Kidney tubule cell (primary cell): Measurements from ENCODE around the gene FHOD3.

Experiments
- DNase-seq: peaks from one replicate; pipeline ENCODE4 v3.0.0-alpha.2; 2018; ENCODE audit warnings: low spot score

Gene FHOD3

DNA sequence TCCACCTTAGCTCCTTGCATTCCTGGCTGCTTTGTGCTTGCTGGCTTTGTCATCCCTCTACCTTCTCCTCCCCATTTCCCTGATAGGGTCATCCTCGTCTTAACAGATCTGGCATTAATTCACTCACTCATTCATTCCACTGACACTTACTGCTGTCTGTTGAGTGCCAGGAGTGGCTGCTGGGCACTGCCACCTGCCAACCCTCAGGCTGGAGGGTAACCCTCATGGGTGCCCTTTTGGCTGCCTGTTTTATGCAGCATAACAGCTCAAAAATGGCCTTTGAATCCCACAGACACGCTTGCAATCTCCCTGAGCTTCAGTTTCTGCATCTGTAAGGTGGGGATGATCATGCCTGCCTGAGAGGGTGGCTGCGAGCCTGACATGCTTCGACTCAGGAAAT, 25.2 kb downstream of the FHOD3 start:
- no peak for DNase-seq

DNA sequence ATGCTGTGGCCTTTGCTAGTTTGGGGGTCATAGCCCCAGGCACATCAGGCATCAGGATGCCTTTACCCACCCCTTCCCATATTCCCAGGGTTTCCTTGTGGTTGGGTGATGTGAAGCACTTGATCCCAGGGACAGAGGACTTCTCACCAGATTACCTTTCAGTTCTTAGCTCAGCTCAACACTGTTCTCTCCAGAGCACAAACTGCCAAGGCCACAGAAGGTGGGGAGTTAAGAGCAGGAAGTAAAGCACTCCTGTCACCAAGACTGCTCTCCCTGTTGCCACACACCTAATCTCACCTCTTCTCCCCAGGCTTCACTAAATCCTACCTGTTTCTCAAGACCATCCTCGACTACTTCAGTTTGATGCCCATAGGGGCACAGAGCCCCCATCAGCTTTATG, 25.9 kb downstream of the FHOD3 start:
- DNase-seq: no peak

DNA sequence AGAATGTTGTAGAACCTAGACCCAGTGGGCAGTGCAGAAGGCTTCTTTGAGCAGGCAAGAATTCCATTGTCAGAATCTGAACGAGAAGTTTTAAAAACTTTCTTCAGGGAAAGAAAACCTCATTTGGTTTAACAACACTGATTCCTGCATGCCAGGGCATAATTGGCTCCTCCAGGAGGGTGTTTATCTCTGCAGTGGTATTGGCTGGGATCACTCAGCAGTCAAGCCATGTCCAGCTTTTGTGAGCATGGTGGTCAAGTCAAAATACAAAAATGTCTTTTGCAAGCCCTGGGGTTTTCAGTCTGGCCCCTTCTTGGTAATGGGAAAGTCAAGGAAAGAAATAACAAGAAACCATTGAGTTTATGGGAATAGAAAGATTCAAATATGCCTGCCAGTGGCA, 28.3 kb downstream of the FHOD3 start:
- no peak for DNase-seq

DNA sequence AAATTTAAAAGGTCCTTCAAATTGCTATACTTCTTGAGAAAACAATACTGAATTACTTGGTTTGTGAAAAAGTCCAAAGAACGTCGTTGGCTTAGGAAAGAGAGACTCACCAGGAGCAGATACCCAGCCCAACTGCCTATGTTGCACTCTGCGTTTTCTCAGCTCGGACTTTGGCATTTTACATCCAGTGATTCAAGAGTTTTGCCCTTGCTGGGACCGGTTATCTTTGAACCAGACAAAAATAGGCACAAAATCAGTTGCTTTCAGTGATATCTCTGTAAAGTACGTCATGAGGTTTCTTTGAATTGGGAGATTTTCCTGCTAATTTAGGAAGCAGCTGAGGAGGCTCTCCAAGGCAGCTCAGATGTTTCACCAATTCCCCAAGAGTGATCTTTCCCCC, 29.3 kb downstream of the FHOD3 start:
- no peak for DNase-seq

DNA sequence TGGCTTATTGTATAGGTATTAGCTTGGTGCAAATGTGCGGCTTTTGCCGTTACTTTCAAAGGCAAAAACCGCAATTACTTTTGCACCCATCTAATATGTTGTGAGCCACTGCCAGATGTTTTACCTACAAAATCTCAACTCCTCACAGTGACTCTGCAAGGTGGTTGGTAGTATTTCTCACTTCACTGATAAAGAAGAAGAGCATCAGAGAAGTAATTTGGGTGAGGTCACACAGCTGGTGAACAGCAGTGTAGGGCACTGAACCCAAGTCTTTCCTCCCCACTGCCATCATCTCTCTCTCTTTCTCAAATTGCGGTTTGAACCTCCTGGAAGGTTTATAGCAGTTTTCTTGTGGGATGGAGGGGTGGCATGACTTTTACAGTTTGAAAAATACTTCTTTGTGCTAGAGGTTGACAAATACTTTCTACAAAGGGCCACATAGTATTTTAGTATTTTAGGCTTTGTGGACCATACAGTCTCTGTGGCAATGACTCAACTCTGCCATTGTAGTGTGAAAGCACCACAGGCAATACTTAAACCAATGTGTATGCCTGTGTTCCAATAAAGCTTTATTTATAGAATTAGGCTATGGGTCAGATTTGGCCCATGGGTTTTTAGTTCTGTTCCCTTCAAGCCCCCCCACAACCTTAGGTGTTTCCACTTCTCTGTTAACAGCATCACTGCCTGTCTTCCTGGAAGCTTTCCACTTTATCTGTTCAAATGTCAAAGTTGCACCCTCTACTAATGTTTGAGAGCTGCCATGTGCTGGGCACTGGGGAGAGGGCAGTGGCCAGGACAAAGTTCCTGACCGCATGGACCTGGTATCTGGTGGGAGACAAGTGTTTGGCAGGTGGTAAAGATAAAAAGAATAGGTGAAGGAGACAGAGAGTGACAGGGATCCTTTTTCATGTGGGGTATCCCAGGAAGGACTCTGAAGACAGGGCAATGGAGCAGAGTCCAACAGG, 30.1 kb downstream of the FHOD3 start:
- DNase-seq: no peak

DNA sequence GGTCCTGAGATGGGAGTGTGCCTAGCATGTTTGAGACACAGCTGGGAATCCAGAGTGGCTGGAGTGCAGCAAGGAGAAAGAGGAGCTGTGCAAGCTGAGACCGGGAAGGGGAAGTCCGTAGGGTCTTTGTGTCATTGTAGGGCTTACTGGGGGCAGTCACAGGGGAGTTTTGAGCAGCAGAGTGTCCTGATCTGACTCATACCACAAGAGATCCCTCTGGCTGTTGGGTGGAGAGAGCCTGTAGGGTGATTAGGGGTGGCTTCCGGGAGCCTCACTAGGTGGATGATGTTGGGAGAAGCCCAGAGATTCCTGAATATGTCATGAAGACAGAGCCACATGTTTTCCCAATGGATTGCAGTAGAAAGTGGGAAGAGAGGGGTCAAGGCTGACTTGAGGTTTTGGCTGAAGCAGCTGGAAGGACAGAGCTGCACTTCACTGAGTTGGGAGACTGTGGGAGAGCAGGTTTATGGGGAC, 30.9 kb downstream of the FHOD3 start:
- DNase-seq: no peak

DNA sequence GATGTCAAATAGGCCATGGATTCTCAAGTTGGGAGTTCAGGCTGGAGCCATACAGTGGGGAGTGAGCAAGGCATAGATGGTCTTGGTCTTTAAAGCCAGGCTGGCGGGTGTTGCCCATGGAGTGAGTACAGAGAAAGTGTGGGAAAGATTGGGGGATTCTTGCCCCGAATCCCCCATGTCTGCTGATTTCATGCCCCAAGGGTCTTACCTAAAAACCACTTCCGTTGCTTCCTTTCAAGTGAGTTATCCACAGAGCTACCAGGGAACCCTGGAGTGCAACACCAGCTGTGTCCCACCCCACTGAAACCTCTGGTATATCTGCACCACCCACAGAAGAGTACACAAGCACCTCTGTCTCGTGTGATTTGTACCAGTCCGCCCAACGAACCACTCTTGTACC, 31.4 kb downstream of the FHOD3 start:
- DNase-seq: no peak

DNA sequence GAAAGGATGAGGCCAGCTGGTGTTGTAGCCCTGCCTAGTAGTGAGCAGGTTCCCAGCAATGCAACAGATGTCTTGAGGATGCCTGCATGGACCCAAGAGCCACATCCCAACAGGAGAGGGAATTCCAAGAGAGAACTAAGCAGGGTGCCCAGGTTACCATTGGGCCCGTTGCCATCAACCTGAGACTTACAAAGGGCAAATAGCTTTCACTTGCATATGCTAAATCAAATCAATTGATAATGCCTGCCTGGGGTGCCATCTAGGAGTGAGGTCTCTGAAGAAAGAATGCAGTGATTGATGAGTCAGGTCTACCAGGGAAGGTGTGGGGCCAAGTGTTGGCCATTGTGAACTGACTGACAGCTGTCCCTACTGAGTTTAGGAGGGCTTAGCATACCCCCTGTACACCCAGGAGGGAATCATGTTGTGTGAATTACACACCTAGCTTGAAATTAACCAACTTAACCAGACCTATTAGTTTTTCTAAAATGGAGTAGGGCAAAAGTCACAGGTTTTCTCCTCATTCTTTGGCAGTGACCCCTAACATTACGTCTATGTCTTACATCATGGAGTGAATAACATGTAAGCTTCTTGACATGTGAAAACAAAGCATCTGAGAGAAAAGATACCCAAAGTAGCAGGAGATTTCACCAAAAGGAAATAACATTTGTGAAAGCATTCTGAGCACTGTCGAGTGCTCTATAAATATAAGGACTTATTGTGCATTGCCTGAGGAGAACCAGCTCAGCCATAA, 32.3 kb downstream of the FHOD3 start:
- DNase-seq: no peak

DNA sequence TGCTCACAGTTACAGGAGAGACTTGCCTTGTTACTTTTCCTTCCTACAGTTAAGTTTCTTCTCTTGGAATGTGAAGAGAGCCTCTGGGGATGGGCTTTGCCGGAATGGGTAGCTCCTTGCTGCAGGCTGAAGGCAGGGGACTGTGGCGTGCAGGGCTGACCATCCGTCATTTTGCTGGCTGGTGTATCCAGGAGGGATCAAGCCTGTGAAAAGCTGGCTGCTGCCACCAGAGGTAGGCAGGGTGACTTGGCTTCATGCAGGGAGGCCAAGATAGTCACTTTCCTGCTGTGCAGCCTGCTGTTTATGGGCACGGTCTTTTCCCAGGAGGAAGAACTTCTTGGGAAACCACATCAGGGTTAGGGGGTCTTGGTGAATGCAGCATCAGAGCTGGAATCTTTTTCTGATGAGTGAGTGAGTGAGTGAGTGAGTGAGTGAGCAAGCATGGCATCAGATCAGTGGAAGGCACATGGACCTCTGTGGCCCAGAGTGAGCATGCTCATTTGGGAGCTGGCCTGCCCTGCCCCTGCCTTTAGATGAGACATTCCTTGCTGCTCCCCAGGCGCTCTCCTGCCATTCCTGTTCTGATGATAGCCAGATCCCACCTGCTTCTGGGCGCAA, 33.0 kb downstream of the FHOD3 start:
- peak; percentile 67 for DNase-seq

DNA sequence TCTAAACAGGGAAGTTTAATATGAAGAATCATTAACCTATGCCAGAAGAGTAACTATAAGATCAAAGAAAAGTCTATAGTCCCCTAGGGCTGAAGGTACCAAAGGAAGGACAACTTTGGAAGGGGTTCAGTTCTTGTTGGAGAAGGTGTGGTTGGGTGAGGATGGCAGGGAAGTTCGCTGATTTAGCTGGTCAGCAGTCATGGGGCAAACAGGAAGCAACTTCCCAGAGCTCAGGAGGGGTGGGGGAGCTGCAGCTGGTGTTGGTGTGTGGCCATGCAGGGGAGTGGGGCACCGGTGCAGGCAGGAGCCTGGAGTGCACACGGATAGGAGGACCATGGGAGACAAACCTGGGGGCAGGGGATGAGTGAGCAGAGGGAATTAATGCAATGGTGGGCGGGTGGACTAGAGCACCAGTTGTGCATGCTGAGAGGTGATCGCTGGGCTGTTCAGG, 34.0 kb downstream of the FHOD3 start:
- DNase-seq: peak; percentile 65

DNA sequence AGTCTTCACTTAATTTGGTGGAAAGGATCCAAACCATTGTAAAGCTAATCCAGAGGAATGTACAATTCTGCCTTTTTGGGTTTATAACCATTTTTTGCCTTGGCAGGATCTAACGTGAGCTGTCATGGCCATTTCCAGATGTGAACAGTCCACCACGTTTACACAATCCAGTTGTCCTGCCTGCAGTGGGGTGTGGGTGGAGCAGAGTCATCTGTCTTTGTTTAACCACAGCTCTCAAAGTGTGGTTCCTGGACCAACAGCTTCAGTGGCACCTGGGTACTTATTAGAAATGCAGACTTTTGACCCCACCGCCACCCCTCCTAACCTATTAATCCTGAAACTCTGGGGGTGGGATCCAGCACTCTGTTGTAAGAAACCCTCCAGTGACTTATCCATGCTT, 35.9 kb downstream of the FHOD3 start:
- DNase-seq: no peak

DNA sequence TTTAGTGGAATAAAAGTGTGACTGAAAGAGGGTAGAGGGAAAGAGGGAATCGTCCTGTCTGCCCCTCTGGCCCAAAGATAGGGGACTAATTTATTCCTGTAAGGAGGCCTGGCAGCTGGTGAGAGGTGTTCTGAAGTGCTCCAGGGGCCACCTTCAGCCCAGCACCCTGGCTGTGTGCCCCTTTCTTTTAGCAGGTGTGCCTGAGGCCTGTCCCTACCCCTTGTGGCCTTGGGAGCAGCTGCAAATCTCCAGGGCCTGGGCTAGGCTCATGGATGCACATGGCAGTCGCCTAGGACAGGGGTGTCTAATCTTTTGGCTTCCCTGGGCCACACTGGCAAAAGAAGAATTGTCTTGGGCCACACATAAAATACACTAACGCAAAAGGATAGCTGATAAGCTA, 37.3 kb downstream of the FHOD3 start:
- no peak for DNase-seq

DNA sequence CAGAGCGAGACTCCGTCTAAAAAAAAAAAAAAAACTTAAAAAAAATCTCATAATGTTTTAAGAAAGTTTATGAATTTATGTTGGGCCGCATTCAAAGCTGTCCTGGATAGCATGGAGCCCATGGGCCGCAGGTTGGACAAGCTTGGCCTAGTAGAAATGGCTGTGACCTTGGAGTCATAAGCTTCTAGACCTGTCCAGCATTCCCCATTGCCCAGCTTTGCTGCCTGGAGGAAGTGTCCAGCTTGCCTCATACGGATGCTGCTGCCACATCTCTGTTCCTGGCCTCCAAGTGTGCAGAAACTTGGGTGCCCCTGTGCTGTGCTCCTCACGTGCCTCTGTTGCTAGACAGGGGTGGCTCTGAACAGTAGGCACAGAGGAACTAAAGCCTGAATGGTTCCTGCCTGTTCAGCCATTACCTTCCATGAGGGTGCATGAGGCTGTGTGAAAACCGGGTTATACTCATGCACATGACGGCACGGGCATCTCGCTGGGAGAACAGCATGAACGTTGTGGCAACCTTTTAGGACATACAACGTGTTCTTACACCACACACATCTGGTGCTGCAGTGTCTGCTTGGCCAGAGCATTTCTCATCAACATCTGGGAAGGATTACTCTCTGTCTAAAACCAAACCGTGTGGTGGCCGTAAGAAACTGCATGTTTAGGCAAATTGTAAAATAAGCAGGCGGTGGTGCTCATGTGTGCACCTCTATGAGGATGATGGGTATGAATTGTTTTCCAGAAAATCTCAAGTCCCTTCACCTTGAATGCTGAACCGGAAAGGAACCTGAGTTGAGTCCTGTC, 38.2 kb downstream of the FHOD3 start:
- no peak for DNase-seq

DNA sequence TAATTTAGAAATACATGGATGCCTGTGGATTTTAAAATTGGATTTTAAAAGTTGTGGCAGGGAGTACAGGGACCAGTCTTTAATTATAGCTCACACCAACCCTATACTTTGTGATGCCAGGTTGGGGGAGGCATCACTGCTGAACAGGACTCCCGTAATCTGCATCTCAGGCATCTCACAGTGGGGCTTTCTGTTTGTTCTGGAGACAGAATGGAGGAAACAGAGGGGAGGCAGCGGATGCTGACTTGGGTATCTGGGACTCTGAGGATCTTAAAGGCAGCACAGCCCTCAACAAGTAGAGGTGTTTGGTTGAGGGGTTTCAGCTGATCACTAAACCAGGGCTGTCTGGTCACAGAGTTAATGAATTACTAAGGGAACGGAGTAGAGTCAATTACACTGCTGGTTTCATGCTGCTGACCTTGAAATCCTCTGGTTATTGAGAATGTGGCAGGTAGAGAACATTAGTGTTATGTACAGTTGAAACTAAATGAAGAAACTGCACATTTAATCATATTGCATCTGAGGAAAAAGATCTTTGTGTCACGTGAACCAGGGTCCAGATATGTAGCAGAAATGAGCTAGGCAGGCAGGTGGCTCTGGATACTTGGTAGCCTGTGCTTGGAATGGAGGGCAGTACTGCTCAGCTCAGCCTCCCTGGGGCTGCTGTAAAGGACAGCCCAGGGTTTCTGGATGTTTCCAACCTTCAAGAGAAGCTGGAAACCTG, 40.3 kb downstream of the FHOD3 start:
- peak; percentile 71 for DNase-seq

DNA sequence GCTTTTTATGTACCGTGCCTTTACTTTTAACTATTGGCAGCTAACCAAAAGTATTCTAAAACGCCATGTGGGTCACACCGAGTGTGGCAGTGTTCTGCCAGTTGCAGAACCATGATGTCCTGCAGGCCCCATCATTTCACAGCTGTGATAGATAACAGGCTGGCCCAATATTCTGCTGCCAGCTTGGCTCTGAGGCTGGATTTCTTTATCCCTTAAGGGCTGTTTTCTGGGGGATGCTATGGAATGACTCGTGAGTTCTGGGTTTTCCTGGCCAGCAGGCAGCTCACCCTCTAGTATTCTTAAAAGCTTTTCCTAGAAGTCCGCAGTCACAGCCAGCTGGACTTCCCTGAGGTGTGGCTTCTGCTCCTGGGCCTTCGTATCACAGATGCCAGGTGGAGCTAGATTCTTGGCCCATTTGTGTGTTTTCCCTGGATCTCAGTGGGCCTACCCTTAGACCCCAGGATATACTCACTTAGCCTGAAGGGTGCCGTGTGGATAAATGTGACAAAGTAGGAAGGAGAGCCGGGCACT, 41.0 kb downstream of the FHOD3 start:
- DNase-seq: no peak

DNA sequence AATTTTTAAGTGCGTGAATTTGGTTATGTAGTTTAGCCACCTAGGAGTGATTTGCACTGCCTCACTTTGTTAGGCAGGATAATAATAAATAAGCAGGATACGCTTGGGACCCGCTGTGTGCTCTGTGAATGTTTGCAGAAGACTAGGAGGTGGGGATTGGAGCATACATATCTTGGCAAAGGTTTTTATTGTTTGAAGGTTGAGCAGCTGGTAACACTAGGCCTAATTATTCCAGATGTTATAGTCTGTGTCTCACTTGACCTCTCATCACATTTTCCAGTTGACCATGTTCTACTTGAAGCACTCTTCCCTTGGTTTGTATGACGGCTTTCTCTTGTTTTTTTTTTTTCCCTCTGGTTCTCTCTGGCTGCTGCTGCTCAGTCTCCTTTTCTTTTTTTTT, 42.7 kb downstream of the FHOD3 start:
- DNase-seq: no peak

DNA sequence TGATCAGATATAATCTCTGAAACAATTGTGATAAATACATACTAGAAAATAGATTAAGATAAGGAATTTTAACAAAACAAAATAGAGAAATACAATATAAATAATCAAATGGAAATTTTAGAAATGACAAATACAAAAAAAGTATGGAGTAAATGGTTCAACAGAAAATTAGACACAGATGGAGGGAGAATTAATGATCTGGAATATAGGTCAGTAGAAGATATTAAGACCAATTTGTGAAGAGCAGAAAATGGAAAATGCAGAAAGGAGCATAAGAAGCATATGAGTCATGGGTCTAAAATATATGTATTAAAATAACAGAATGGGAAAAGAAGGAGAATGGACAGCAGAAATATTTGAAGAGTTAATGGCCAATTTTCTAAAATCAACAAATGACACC, 44.4 kb downstream of the FHOD3 start:
- DNase-seq: no peak

DNA sequence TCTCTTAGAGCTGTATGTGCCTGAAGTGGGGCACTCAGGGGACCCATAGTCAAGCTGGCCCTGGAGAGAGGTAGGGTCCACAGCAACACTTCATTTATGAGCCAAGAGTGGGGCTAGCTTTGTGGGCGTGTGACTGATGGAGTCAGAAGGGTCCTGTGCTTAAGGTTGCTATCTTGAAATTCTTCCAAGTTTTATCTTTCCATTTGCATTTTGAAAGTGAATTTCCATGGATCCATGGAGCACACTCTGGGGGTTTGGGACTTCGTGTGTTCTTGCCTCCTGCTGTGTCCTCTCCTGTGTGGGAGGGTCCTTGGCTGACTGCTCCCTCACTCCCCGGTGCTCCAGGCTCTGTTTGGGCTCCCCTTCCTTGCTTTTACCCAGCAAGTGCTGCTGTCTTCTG, 50.8 kb downstream of the FHOD3 start:
- DNase-seq: no peak

DNA sequence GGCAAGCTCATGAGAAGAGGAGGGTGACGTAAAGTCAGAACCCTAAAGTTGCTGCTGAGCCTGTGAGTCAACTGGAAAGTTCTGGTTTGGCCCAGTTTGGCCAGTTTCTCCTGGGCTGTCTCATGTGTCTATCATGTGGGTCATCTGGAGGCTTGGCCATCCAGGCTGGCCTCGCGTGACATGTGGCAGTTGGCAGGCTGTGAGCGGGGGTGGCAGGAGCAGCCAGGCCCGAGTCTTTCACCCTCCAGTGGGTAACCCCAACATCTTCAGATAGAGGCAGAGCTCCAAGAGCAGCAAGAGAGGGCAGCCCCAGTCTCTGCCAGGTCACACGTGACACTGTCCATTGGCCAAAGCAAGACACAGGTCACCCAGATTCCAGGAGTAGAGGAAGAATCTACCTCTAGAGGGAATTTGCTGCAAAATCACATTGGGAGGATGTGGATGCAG, 51.5 kb downstream of the FHOD3 start:
- peak; percentile 83 for DNase-seq

DNA sequence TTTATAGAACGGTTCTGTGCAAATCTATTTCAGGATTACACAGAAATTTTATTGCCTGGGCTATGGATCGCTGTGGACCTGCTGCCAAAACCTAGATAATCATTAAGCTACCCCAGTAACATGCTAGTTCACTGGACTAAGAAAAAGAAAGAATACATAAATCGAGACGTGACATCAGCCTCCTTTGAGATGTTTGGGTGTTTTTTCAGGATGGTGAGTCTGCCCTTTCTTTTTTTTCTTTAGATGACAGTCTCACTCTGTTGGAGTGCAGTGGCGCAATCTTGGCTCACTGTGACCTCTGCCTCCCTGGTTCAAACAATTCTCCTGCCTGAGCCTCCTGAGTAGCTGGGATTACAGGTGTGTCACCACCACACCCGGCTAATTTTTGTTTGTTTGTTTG, 52.0 kb downstream of the FHOD3 start:
- peak; percentile 97 for DNase-seq

DNA sequence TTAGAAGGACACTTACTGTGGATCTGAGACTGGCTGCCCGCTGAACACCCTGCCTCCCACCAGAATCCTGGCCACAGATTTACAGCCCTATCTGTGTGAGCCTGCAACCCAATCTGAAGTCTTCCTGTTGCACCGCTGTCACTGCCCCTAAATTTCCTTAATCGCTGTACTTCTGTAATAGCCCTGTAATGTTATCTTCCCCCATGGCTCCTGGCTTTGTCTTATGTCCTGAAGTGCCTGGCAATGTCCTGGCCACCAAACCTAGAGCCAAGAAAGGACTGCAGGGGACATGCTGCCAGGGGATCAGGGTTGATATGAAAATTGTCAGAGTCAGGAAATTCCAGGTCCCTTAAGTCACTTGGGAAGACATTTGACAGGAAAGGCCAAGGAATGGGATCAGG, 52.7 kb downstream of the FHOD3 start:
- peak; percentile 44 for DNase-seq
